Ecto neural progenitor cell (in vitro differentiated cells): Measurements from ENCODE around the gene KRT34.
"Not testable (repeated sequence)": the region's sequence is repeated elsewhere in the genome, so short reads cannot be mapped to it uniquely, and the experiment has no call there.

Experiments used
- DNase-seq: peaks from one replicate; pipeline ENCODE4 v3.0.0-alpha.2; 2018; ENCODE audit warnings: low spot score

Gene KRT34

DNA sequence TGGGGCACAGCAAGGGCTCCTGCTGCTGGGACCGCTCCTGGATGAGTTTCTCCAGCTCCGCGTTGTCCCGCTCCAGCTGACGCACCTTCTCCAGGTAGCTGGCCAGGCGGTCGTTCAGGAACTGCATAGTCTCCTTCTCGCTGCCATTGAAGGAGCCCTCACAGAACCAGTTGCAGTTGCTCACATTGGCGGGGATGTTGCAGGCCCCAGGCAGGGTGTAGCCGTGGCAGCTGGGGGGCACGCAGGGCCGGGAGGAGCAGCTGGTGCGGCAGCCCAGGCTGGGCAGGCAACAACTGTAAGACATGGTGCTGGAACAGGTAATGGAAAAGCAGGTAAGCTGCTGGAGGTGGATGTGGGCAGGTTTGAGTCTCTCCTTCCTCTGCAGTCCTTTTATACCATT is at the start of gene KRT34:
Gene KRT34 (minus strand): TSS at position 364 of the 400 bp plus-strand sequence. CDS start 60 bp downstream, at position 304.
- DNase-seq, result not testable (repeated sequence)

- DNase-seq, result not testable (repeated sequence)
These were observed 48.3 kb upstream of the KRT34 start for GRCh38 chr17:41430376-41430775.

GRCh38 chr17:41429667-41430066 is 47.6 kb upstream of the KRT34 start:
- no peak for DNase-seq

DNA sequence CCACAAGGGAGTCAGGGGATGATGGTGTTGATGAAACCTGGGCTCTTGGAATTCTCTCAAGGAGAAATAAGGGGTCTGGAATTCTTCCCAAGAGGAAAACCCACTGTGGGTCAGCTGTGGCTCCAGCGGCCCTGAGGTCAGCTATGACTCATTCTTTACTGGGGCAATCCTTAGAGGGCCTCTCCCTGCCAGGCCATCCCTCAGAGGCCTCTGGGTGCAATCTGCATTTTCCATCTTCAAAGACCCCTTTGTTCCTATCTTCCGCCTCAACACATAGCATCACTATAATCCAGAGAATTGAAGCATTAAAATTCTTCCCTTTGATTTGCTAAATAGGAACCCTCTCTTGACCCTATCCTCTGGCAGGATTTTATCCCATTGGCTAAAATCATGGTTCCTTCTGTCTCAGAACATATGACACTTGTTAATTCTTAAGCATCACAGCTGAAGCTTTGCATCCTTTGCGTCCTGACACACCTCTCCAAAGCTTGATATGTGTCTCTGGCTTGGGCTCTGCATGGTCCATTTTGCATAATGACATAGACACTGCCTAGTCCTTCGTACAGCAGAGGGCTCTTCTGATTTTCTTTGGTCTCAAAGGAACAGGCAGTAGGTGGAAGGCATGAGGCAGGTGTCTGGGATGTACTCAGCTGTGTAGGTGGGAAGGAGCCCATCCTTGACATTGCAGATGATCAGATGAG is 46.6 kb upstream of the KRT34 start:
- DNase-seq, result no peak

GRCh38 chr17:41424111-41424635 is 42.1 kb upstream of the KRT34 start, which contains the start of gene KRT37:
KRT37 (minus strand) TSS chr17:41424585; CDS start chr17:41424523, 62 bp downstream.
- no peak for DNase-seq

- not testable (repeated sequence) for DNase-seq
These were observed 40.5 kb upstream of the KRT34 start for GRCh38 chr17:41422586-41422985.

DNA sequence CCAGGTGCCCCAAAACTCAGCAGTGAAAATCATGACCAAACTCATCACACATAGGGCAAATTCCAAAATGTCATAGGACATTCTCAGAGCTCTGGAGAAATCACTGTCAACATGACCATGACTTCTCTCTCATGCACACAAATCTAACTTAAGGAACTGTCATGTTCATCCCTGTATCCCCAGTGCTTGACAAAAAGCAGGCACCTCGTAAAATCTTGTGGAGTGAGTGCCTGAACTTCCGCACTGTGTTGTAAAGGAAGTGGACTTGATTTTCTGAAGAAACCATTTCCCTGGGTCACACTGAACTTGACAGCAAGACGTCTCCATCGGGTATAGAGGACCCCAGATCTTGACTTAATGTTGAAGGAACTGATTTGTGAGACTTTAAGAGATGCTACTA is 39.5 kb upstream of the KRT34 start:
- DNase-seq, result no peak

DNA sequence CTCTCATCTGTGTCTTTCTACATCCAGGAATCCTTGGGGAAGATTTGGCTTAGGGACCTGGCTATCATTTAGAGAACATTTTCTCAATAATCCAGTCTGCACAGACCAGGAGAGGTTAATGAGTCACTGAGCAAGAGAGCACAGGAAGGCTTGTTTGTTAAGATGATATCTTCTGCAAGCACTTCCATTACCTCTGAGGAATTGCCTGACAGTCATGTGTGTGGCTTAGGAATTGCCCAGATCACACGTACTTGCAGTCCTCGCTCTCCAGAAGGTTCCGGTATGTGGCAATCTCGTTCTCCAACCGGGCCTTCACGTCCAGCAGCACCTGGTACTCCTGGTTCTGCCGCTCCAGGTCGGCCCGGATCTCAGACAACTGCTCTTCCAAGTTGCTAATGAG is 39.0 kb upstream of the KRT34 start:
- DNase-seq, result no peak

DNA sequence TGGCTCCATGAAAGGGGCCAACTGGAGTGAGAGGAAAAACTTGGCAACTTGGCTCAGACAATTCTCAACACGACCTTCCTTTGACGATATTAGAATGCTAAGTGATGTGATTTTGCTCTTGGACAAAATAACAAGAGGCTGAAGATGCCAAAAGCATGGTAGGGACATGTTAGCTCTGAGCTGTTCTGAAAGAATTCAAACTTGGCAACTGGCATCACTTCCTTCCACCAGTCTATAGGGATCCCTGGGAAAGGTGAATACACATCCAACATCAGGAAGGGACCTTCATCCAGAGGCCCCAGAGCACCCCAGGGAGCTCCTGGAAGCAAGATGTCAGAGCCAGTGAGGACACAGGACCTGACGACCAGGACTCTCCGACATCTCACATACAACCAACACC is 38.0 kb upstream of the KRT34 start:
- DNase-seq, result no peak

- DNase-seq, result no peak
These were observed 37.6 kb upstream of the KRT34 start for GRCh38 chr17:41419716-41420115.

DNA sequence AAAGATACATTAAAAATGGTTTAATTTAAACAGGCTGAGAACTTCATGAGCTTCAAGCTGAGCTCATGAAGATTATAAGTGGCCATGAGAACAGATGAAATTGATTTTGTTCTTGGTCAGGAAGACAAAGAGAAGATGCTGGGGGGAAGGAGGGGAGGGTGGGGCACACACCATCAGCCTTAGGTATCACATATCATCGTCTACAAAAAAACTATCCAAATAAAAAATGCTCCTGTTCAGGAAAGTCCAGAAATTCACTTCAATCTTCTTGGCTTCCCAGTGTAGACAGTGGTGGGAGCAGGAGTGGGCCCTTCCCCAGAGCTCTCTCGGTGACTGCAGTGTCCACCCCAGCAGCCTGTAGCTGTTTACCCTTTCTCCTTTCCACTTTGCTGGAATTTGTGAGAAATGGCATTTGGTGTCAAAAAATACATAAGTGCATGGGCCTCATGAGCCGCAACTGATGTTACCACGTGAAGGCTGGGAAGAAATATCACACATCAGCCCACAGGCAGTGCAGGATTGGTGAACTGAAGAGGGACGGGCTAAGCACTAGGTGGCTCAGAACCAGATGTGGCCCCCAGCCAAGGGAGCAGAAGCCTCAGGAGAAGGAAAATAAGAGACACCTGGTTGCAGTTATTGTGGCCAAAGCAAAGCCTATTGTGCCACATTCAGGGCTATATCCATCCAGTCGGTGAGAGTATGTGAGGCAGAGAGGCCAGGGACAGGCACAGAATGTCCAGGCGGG is 36.2 kb upstream of the KRT34 start:
- DNase-seq, result no peak

DNA sequence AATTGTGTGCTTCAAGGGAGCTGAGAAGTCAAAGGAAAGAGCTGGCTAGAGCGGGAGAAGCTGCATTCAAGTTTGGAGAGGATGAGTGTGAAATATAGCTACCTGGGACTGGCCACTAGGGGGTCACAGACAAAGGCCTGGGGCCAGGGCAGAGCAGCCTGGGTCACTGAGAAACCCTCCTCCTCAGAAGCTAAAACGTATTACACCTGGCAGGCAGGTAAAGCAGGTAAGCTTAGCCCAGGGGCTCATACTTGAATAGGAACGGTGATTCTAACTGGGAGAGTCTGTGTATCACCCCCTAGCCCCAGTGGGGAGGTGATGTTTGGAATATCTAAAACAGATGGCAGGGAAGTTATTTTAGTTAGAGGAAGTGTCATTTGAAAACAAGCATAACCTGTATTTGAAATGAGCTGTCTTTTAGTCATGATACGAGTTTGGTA is 35.5 kb upstream of the KRT34 start:
- no peak for DNase-seq

GRCh38 chr17:41417127-41417526 is 35.0 kb upstream of the KRT34 start:
- no peak for DNase-seq

DNA sequence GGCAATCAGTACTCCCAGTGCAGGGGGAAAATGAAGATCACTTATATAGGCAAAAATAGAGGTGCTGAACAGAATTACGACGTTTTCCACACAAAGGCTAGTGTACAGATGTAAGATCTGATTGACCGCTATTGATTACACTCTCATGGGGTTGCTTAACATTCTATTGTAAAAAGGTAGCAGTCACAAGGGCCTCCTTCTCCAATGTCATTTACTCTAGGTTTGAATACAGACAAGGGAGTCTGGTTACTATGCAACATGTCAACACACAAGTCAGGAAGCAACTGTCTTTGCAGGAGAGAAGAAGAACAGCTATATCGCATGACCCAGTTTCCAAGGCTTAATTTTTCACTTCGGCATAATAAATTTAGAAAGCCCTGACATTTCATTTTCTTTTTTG is 34.4 kb upstream of the KRT34 start:
- no peak for DNase-seq

GRCh38 chr17:41415833-41416335 is 33.8 kb upstream of the KRT34 start:
- DNase-seq, result no peak

DNA sequence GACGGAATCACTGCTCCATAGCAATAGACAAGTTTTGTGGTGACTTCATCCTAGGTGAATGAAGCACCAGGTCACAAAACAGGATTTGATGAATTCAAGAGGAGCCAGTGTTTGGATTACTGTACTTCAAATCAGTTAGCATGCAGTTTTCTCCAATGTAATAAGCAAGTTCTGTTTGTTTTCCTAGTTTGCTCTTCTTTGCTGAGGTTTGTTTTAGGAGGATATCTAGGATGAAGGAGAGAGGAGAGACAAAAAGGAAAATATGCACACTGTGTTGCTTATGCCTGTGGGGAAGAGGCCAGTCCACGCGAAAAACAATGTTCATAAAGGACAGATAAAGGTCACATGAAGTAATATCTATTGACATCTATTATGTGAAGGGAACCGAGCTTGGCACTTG is 33.3 kb upstream of the KRT34 start:
- no peak for DNase-seq

- DNase-seq, result no peak
These were observed 31.9 kb upstream of the KRT34 start for GRCh38 chr17:41413982-41414381.

DNA sequence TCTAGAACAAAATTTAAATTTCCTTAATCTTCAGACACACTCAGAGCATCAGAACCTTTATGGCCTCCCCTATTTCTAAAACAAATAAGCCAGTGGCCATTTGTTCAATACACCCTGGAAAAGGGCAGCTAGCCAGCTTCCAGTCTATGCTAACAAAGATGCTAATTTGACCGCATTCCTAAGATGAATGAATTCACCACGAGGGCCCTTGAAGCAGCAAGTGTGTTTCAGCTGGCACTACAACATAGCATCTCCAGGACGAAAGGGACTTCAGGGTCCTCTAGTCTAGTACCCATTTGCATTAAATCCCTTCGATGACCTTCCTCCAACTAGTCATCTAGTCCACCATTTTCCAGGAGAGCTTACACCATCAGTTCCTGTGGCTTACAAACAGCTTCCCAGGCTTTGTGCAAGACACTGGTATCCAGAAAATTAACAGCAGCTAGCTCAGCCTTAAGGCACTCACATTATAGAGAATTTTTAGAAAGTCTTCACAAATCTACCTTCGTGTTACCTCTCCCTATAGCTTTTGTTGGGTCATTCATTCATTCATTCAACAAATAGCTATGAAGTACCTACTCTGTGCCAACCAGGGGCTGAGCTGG is 31.3 kb upstream of the KRT34 start:
- peak; percentile 22 for DNase-seq

- peak; percentile 47 for DNase-seq
These were observed 29.1 kb upstream of the KRT34 start for GRCh38 chr17:41411072-41411840.

DNA sequence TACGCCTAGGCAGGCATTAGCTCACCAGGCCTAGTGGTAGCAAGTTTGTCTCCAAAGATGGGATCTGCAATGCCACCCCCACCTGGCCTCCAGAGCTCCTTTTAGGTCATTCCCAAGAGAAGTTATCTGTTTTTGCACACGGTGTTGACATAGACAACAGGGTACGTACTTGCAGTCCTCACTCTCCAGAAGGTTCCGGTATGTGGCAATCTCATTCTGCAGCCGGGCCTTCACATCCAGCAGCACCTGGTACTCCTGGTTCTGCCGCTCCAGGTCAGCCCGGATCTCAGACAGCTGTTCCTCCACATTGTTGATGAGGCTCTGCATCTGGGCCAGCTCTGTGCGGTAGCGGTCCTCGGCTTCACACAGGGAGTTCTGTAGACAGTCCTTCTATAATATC is 25.1 kb upstream of the KRT34 start:
- DNase-seq, result peak; percentile 34

GRCh38 chr17:41406205-41406604 is 24.1 kb upstream of the KRT34 start:
- DNase-seq, result peak; percentile 46
